K562 (cell line): ENCODE data around the gene OLFM3. TPM values are rescaled to one million over a fixed set of nuclear protein-coding genes. Genes with fewer than 3 reads are reported as not detected.

Experiments used
- ATAC-seq: fragments of 200-7000 bp; cut with Tn5 transposase; 3 replicates; pipeline ENCODE4 v1.9.1; 2020; ENCODE audit warnings: moderate library complexity
- BruUV-seq: library from RNA; stranded (reverse); fragments of 400-500 nt; replicated peaks from 2 replicates; lab custom pipeline; 2021; lab: Mats Ljungman, UMichigan
- CTCF ChIA-PET: fragments of 300-600 bp; formaldehyde crosslinking; extraction: SDS; loops from one replicate; lab custom pipeline; 2021; ENCODE audit warnings: low intra/inter-chr PET ratio; lab: Yijun Ruan, JAX
- POLR2A ChIA-PET: fragments of 300-600, 350-650 bp; sonication (Branson Sonifier 250); formaldehyde crosslinking; extraction: SDS; loops from one replicate; lab custom pipeline; 2021; ENCODE audit warnings: antibody characterized with exemption, inconsistent platforms; lab: Yijun Ruan, JAX
- DNase-seq, 4 experiments: peaks; one replicate each; pipeline versions ENCODE4 v3.0.0 to v3.0.0-alpha.2; 2011 to 2018; ENCODE audit warnings: low spot score in 3 of 4, mixed read lengths in 3 of 4; ENCODE audit errors: extremely low read depth in 1 of 4
- FAIRE-seq: peaks from 2 replicates; lab custom pipeline; 2011; peaks lifted over from hg19 to GRCh38; lab: Jason Lieb, UNC
- H2AFZ ChIP-seq: 2 replicates; pipeline ENCODE4 v1.6.0; 2011; ENCODE audit warnings: low read depth, low read length, control low read depth, inconsistent platforms
- H3K27ac ChIP-seq: fragments of 200-600 bp; 3 replicates; pipeline ENCODE4 v1.8.0; 2011; ENCODE audit warnings: low read depth, mild to moderate bottlenecking, control low read depth, inconsistent platforms, low read length, moderate library complexity, mixed read lengths; ENCODE audit errors: extremely low read depth
- H3K27me3 ChIP-seq, 2 experiments: fragments of 300-600 bp in 1 of 2; 2 replicates in 1 of 2; 3 replicates in 1 of 2; pipeline versions ENCODE4 v1.6.0 to v1.8.0; 2011; ENCODE audit warnings: inconsistent platforms in 2 of 2, low read length in 2 of 2, mild to moderate bottlenecking in 1 of 2, mixed read lengths in 1 of 2, moderate library complexity in 1 of 2; ENCODE audit not compliant: control insufficient read depth in 2 of 2, insufficient read depth in 2 of 2
- H3K36me3 ChIP-seq: fragments of 300-600 bp; 3 replicates; pipeline ENCODE4 v1.8.0; 2011; ENCODE audit warnings: mild to moderate bottlenecking, low read length, inconsistent platforms; ENCODE audit not compliant: control insufficient read depth, insufficient read depth
- H3K4me1 ChIP-seq, 2 experiments: fragments of 200-600 bp in 1 of 2; replicated peaks in 1 of 2; 2 replicates in 1 of 2; 3 replicates in 1 of 2; pipeline versions ENCODE4 v1.5.1 to v1.8.0; 2011; ENCODE audit warnings: inconsistent platforms in 2 of 2, low read length in 2 of 2, mild to moderate bottlenecking in 1 of 2, mixed read lengths in 1 of 2, moderate library complexity in 1 of 2; ENCODE audit not compliant: control insufficient read depth in 2 of 2, insufficient read depth in 2 of 2
- H3K4me2 ChIP-seq: 2 replicates; pipeline ENCODE4 v1.6.1; 2011; ENCODE audit warnings: low read length, control low read depth, inconsistent platforms, mixed read lengths; ENCODE audit not compliant: insufficient read depth
- H3K4me3 ChIP-seq: fragments of 200-600 bp; sonication (generic), shearing (Covaris generic); 2 replicates; pipeline ENCODE4 v1.5.1; 2016; ENCODE audit warnings: control low read depth, inconsistent platforms
- H3K79me2 ChIP-seq: fragments of 200-600 bp; 3 replicates; pipeline ENCODE4 v1.8.0; 2011; ENCODE audit warnings: low read length, inconsistent platforms; ENCODE audit not compliant: control insufficient read depth, insufficient read depth
- H3K9ac ChIP-seq, 2 experiments: 2 replicates each; pipeline versions ENCODE4 v1.6.0 to v1.6.1; 2011; ENCODE audit warnings: low read depth in 2 of 2, low read length in 2 of 2, control low read depth in 1 of 2, inconsistent platforms in 1 of 2, mild to moderate bottlenecking in 1 of 2, mixed read lengths in 1 of 2; ENCODE audit not compliant: insufficient read depth in 1 of 2
- H3K9me1 ChIP-seq: one replicate; pipeline ENCODE4 v1.6.0; 2011; ENCODE audit warnings: inconsistent platforms, mild to moderate bottlenecking, low read length, moderate library complexity; ENCODE audit not compliant: control insufficient read depth, insufficient read depth
- H3K9me3 ChIP-seq: replicated peaks from 2 replicates; pipeline ENCODE4 v1.5.1; 2011; ENCODE audit warnings: low read depth, low read length, inconsistent platforms; ENCODE audit not compliant: control insufficient read depth, insufficient read depth
- H4K20me1 ChIP-seq: replicated peaks from 2 replicates; pipeline ENCODE4 v1.6.1; 2011; ENCODE audit warnings: low read length, inconsistent platforms, mixed read lengths; ENCODE audit not compliant: control insufficient read depth, insufficient read depth
- ASH1L ChIP-seq: fragments of 450-650 bp; IDR thresholded peaks from 2 replicates; pipeline ENCODE4 v1.6.1; 2018; ENCODE audit warnings: borderline replicate concordance, mild to moderate bottlenecking, low read depth; ENCODE audit not compliant: partially characterized antibody
- ATF1 ChIP-seq, 2 experiments: fragments of 450-650 bp in 1 of 2; IDR thresholded peaks; 2 replicates each; pipeline ENCODE4 v1.6.1; 2016; ENCODE audit warnings: missing compliant biosample characterization in 1 of 2, missing genetic modification characterization in 1 of 2
- CTCFL ChIP-seq: IDR thresholded peaks from 2 replicates; pipeline ENCODE4 v1.6.1; 2011; ENCODE audit warnings: borderline replicate concordance, low read depth, mild to moderate bottlenecking, moderate library complexity, low read length; ENCODE audit not compliant: insufficient read depth, poor library complexity, severe bottlenecking
- IFI16 ChIP-seq: fragments of 250-450 bp; sonication (Bioruptor Pico); IDR thresholded peaks from 2 replicates; pipeline ENCODE4 v2.1.2; 2022; ENCODE audit warnings: mild to moderate bottlenecking, inconsistent platforms
- NFXL1 ChIP-seq: fragments of 450-650 bp; formaldehyde crosslinking; IDR thresholded peaks from 2 replicates; pipeline ENCODE4 v1.4.0; 2021; ENCODE audit warnings: mild to moderate bottlenecking
- NR2C2 ChIP-seq, 2 experiments: fragments of 200-800 bp in 1 of 2; sonication (Bioruptor generic) in 1 of 2; sonication (generic) in 1 of 2; formaldehyde crosslinking in 1 of 2; IDR thresholded peaks; 2 replicates each; pipeline versions ENCODE4 v1.6.1 to v1.8.0; 2016 to 2022; ENCODE audit warnings: mild to moderate bottlenecking in 1 of 2, missing compliant biosample characterization in 1 of 2, missing genetic modification characterization in 1 of 2, missing genetic modification reagents in 1 of 2
- PBX2 ChIP-seq, 2 experiments: IDR thresholded peaks in 1 of 2; conservative IDR thresholded peaks in 1 of 2; 2 replicates each; pipeline ENCODE4 v1.6.1; 2016; ENCODE audit warnings: low read depth in 2 of 2, mild to moderate bottlenecking in 1 of 2, missing compliant biosample characterization in 1 of 2, missing genetic modification characterization in 1 of 2, moderate library complexity in 1 of 2
- RAD51 ChIP-seq: fragments of 450-650 bp; IDR thresholded peaks from 2 replicates; pipeline ENCODE4 v1.7.1; 2016; ENCODE audit warnings: low read depth, mild to moderate bottlenecking, borderline replicate concordance
- ZNF699 ChIP-seq: fragments of 250-450 bp; sonication (Bioruptor Pico); IDR thresholded peaks from 2 replicates; pipeline ENCODE4 v1.8.0; 2021; ENCODE audit warnings: mild to moderate bottlenecking, moderate library complexity; ENCODE audit not compliant: insufficient replicate concordance
- ZNF785 ChIP-seq: fragments of 250-450 bp; sonication (Bioruptor Pico); IDR thresholded peaks from 2 replicates; pipeline ENCODE4 v1.4.0; 2020; ENCODE audit warnings: mild to moderate bottlenecking
- whole genome bisulfite sequencing: fragments of 100-300 bp; shearing (Covaris generic); methylation state at CpG from one replicate; pipeline ENCODE4 v1.1.6; 2016; ENCODE audit warnings: low coverage, mixed read lengths; ENCODE audit not compliant: insufficient coverage; ENCODE audit errors: missing lambda C conversion rate; 5-methylcytosine and 5-hydroxymethylcytosine counted together
- in situ Hi-C: fragments of 300-500 bp; cut with MboI; formaldehyde crosslinking; loops from 4 replicates; pipeline ENCODE4 v1.15.0; 2018; ENCODE audit warnings: inconsistent platforms, mixed read lengths
- intact Hi-C: fragments of 100-400 bp; cut with micrococcal nuclease; formaldehyde crosslinking; loops from 2 replicates; pipeline ENCODE4 v1.14.2; 2022
- polyA plus RNA-seq, 8 experiments: library from polyadenylated mRNA; depleted of rRNA in 4 of 8; stranded (reverse) in 5 of 8; unstranded in 3 of 8; fragments of >200 nt; fragmentation: Nextera tagmentation in 2 of 8; fragmentation: Illumina TruSeq in 1 of 8; extraction: Ambion mirVana in 2 of 8; extraction: Trizol in 1 of 8; gene quantifications; 2 replicates each; pipeline versions ENCODE4 v1.2.1 to v1.2.3, GENCODE V29; 2011 to 2014; ENCODE audit warnings: inconsistent platforms in 1 of 8, missing spikeins in 1 of 8
- total RNA-seq, 7 experiments: library from RNA; depleted of rRNA in 6 of 7; stranded (reverse); fragments of >200 nt in 6 of 7; fragmentation: Illumina TruSeq in 2 of 7; extraction: Trizol in 2 of 7; gene quantifications; 2 replicates each; pipeline versions ENCODE4 v1.2.1 to v1.2.3, GENCODE V29; 2011 to 2021; ENCODE audit warnings: low replicate concordance in 1 of 7

OLFM3 gene
- total and polyA plus RNA-seq, 9 of the 15 experiments (the other 6 are each of a cell fraction or from before 2014, with no cell fraction given), result 0.07 TPM; not detected in 8

- TF ChIP-seq NR2C2 (CRISPR knock-in tag; IDR thresholded peaks at IDR 0.05) (no peak), NR2C2 (tag; IDR thresholded peaks at IDR 0.05) (no peak), IFI16 (CRISPR knock-in tag) (no peak)
Observed at GRCh38 chr1:101960142-101960541, 36.6 kb downstream of the OLFM3 start (continued).

- Histone ChIP-seq H3K4me2 (no peak overlapping the region), H3K27me3 (no peaks in the 10 kb centered on the region), H3K79me2 (no peaks in the 10 kb centered on the region), H3K27ac (no peak overlapping the region), H3K9ac (no peak overlapping the region), H3K9me3 (no peaks in the 10 kb centered on the region), H3K4me1 (no peaks in the 10 kb centered on the region), H3K9me1 (no peaks in the 10 kb centered on the region), H3K4me3 (no peak overlapping the region), H4K20me1 (no peaks in the 10 kb centered on the region), H2AFZ (no peak overlapping the region), H3K36me3 (no peaks in the 10 kb centered on the region)
- FAIRE-seq, result no peak
- WGBS, result 9% methylated on average over 3 of the region's 3 CpGs
- intact Hi-C loops, result no loop called here
- no peak for ATAC-seq
- CTCF ChIA-PET, result no interaction called here
- POLR2A ChIA-PET, result no interaction called here
- no peak for DNase-seq
- in situ Hi-C loops, result no loop called here
- TF ChIP-seq ASH1L, result no peak
- no peak for TF ChIP-seq RAD51
- no peak for TF ChIP-seq PBX2 (CRISPR knock-in tag; IDR thresholded peaks at IDR 0.05; ENCODE audit: low read depth)
- TF ChIP-seq PBX2 (tag; conservative IDR thresholded peaks at IDR 0.05; ENCODE audit: low read depth), result no peak
- no peak for TF ChIP-seq NFXL1 (CRISPR knock-in tag)
- no peak for TF ChIP-seq ATF1 (CRISPR knock-in tag; IDR thresholded peaks at IDR 0.05)
- no peak for TF ChIP-seq ATF1 (tag; IDR thresholded peaks at IDR 0.05)
- no peak for TF ChIP-seq CTCFL
- no peak for TF ChIP-seq ZNF699 (CRISPR knock-in tag)
- no peak for TF ChIP-seq ZNF785 (CRISPR knock-in tag)
- BruUV-seq, result no TSS peak
Observed at GRCh38 chr1:101959456-101959855, 37.3 kb downstream of the OLFM3 start.
